ENCODE data around the gene EHD1.

GRCh38 chr11:64834031-64834722 lies 44.2 kb downstream of the EHD1 start:
- TF ChIP-seq CTCF (conservative IDR thresholded peaks at IDR 0.05; ENCODE audit: low read length) = no peak
- TF ChIP-seq EZH2phosphoT487 (IDR thresholded peaks at IDR 0.05; ENCODE audit: borderline replicate concordance, low read depth, low read length) = no peak

Measured in OCI-LY7 (cell line).